Lower leg skin (tissue), 4 donors: ENCODE measurements around the gene ERC2. TPM values are rescaled to one million over a fixed set of nuclear protein-coding genes. Genes with fewer than 3 reads are reported as not detected.

Experiments
- DNase-seq, 2 donors: peaks; one replicate each; pipeline ENCODE4 v3.0.0-alpha.2; 2019; ENCODE audit warnings: low spot score in 2 of 2
- H3K4me3 ChIP-seq: fragments of 200-600 bp; sonication (generic); 2 replicates; pipeline ENCODE4 v1.5.1; 2017; ENCODE audit warnings: mild to moderate bottlenecking, low read depth; ENCODE audit not compliant: poor library complexity, severe bottlenecking
- CTCF ChIP-seq, 3 donors: fragments of 450-650 bp; IDR thresholded peaks; one replicate each; pipeline ENCODE4 v1.5.1; 2016; ENCODE audit warnings: antibody characterized with exemption in 3 of 3, mild to moderate bottlenecking in 3 of 3, moderate library complexity in 2 of 3
- POLR2A ChIP-seq, 2 donors: fragments of 450-650 bp; IDR thresholded peaks; one replicate each; pipeline ENCODE4 v1.6.1; 2016 to 2017; ENCODE audit warnings: antibody characterized with exemption in 2 of 2, mild to moderate bottlenecking in 1 of 2, moderate library complexity in 1 of 2
- WGBS, 2 donors: methylation state at CpG; one replicate each; pipeline ENCODE4 v1.1.5; 2018; 5-methylcytosine and 5-hydroxymethylcytosine counted together
- intact Hi-C: fragments of 100-400 bp; cut with DNase I; formaldehyde crosslinking; loops from one replicate; pipeline ENCODE4 v1.15.0; 2023; ENCODE audit warnings: low total_unique reads
- total RNA-seq, 4 donors: library from RNA; depleted of rRNA; stranded (reverse); fragments of >200 nt; gene quantifications; one replicate each; pipeline ENCODE4 v1.1.0, GENCODE V29; 2016

Gene ERC2
- total RNA-seq, 4 donors from 2014 or later = 0.23 to 1.3 (median 0.42) TPM; not detected in 1

- TF ChIP-seq POLR2A (IDR thresholded peaks at IDR 0.05) (no peak), CTCF (IDR thresholded peaks at IDR 0.05) (no peak)
- 77 to 84% methylated on average over 4 of the region's 4 CpGs for WGBS, 2 donors
- intact Hi-C loops = no loop called here
Observed at GRCh38 chr3:55691141-55691540, 777.1 kb downstream of the ERC2 start.

DNA sequence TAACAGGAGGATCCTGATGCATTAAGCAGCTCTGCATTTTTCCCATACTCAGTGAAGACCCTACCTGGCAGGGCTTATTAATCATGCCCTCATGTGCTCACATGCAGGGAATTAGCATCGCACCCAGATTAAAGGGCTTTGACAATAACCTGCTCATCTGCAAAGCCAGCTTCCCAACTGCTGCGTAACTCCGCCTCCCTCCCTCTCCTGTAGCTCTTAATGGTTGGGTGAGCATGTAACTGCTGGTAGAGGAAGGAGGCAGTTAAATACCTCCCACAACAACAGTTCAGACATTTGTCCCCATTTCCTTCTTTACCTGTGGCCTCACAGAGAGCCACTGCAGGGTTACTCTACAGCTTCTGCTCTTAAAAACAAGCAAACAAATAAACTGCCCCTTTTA is 777.5 kb downstream of the ERC2 start:
- no peak for DNase-seq
- intact Hi-C loops = no loop called here
- H3K4me3 ChIP-seq = no peak overlapping the region
- WGBS, 2 donors = 77 to 78% methylated on average over 3 of the region's 3 CpGs
- TF ChIP-seq CTCF (IDR thresholded peaks at IDR 0.05) (no peak), POLR2A (IDR thresholded peaks at IDR 0.05) (no peak)

More at GRCh38 chr3:55691141-55691540, 777.1 kb downstream of the ERC2 start:
- no peak for DNase-seq
- H3K4me3 ChIP-seq = no peak overlapping the region

GRCh38 chr3:55690177-55690576 is 778.1 kb downstream of the ERC2 start:
- intact Hi-C loops = no loop called here
- no peak overlapping the region for H3K4me3 ChIP-seq
- whole genome bisulfite sequencing, 2 donors = 78 to 82% methylated on average over 3 of the region's 3 CpGs
- no peak for DNase-seq
- TF ChIP-seq POLR2A (IDR thresholded peaks at IDR 0.05) (no peak), CTCF (IDR thresholded peaks at IDR 0.05) (no peak)

DNA sequence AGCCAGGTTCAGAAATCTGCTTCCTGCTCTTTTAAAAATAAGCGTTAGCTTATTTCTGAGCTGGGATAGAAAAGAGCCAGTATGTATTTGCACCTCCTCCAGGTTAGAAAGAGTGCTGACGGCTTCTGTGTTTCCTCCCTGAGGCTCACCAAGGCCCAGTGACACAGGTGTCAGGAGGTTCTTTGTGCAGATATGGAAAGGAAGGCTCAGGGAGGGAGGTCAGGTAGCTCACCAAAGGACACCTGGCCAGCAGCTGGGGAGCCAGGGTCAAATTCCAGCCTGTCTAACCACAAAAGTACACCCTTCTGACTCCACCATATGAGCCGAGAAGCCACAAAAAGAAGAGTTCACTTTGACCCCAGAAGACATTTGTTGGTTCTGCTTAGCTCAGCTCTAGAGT is 780.1 kb downstream of the ERC2 start:
- intact Hi-C loops = no loop called here
- DNase-seq = no peak

GRCh38 chr3:55687526-55687925 is 780.7 kb downstream of the ERC2 start:
- TF ChIP-seq CTCF (IDR thresholded peaks at IDR 0.05) (no peak), POLR2A (IDR thresholded peaks at IDR 0.05) (no peak)
- H3K4me3 ChIP-seq = no peak overlapping the region
- 63 to 70% methylated on average over 4 to 5 of the region's 5 CpGs for WGBS, 2 donors
- no peak for DNase-seq
- intact Hi-C loops = no loop called here

More for the DNA sequence above, 780.1 kb downstream of the ERC2 start:
- 88 to 94% methylated on average over 3 of the region's 3 CpGs for WGBS, 2 donors
- TF ChIP-seq POLR2A (IDR thresholded peaks at IDR 0.05) (no peak), CTCF (IDR thresholded peaks at IDR 0.05) (no peak)
- no peak overlapping the region for H3K4me3 ChIP-seq
